Esophagus muscularis mucosa (tissue), 4 donors: Measurements from ENCODE around the gene PHACTR3. TPM values are rescaled to one million over a fixed set of nuclear protein-coding genes. Genes with fewer than 3 reads are reported as not detected.

Source experiments
- DNase-seq: peaks from one replicate; pipeline ENCODE4 v3.0.0-alpha.2; 2017; ENCODE audit errors: extremely low spot score
- H3K27ac ChIP-seq, 4 donors: fragments of 200-600 bp; sonication (generic); replicated peaks in 1 of 4; 1 replicate in 3 of 4; 2 replicates in 1 of 4; pipeline ENCODE4 v1.5.1; 2016 to 2019; ENCODE audit warnings: mild to moderate bottlenecking in 1 of 4
- H3K27me3 ChIP-seq, 4 donors: fragments of 200-600 bp; sonication (generic); one replicate each; pipeline versions ENCODE4 v1.5.1 to v1.6.0; 2016 to 2019
- H3K36me3 ChIP-seq, 4 donors: fragments of 200-600 bp; sonication (generic); one replicate each; pipeline ENCODE4 v1.5.1; 2016 to 2019
- H3K4me1 ChIP-seq, 4 donors: fragments of 200-600 bp; sonication (generic); one replicate each; pipeline ENCODE4 v1.5.1; 2016 to 2019
- H3K4me3 ChIP-seq, 4 donors: fragments of 200-600 bp; sonication (generic); 1 replicate in 2 of 4; 2 replicates in 2 of 4; pipeline ENCODE4 v1.5.1; 2016 to 2019; ENCODE audit warnings: mild to moderate bottlenecking in 4 of 4, moderate library complexity in 1 of 4
- H3K9me3 ChIP-seq, 4 donors: fragments of 200-600 bp; sonication (generic); 1 replicate in 3 of 4; 2 replicates in 1 of 4; pipeline ENCODE4 v1.5.1; 2016 to 2019
- CTCF ChIP-seq, 3 experiments: fragments of 200-600 bp in 2 of 3; fragments of 450-650 bp in 1 of 3; sonication (generic) in 2 of 3; IDR thresholded peaks; one replicate each; pipeline ENCODE4 v1.5.1; 2017 to 2019; ENCODE audit warnings: antibody characterized with exemption in 3 of 3, mild to moderate bottlenecking in 2 of 3, moderate library complexity in 1 of 3
- EP300 ChIP-seq: sonication (generic); formaldehyde crosslinking; IDR thresholded peaks from one replicate; pipeline ENCODE4 v1.6.1; 2017; ENCODE audit warnings: antibody characterized with exemption
- POLR2A ChIP-seq: fragments of 450-650 bp; IDR thresholded peaks from one replicate; pipeline ENCODE4 v1.6.1; 2017; ENCODE audit warnings: antibody characterized with exemption, moderate library complexity, mild to moderate bottlenecking, low read depth
- POLR2AphosphoS5 ChIP-seq, 2 donors: sonication (generic); formaldehyde crosslinking; IDR thresholded peaks; one replicate each; pipeline ENCODE4 v1.6.1; 2017; ENCODE audit warnings: antibody characterized with exemption in 2 of 2
- WGBS: methylation state at CpG from one replicate; pipeline ENCODE4 v1.1.5; 2018; 5-methylcytosine and 5-hydroxymethylcytosine counted together
- intact Hi-C: fragments of 100-400 bp; cut with DNase I; formaldehyde crosslinking; loops from one replicate; pipeline ENCODE4 v1.15.1; 2023
- total RNA-seq, 4 donors: library from RNA; depleted of rRNA; stranded (reverse); fragments of >200 nt; gene quantifications; one replicate each; pipeline versions ENCODE4 v1.1.0 to v1.2.1, GENCODE V29; 2016

Gene PHACTR3
- total RNA-seq, 4 donors from 2014 or later, result 0.17 to 0.86 (median 0.56) TPM

GRCh38 chr20:59777331-59777725, 173.0 kb downstream of the PHACTR3 start:
- no peak overlapping the region for H3K4me3 ChIP-seq
- no peaks in the 10 kb centered on the region for H3K36me3 ChIP-seq
- no peak overlapping the region for H3K27ac ChIP-seq
- peaks cover 0 to 15% (median 0%) of the 10 kb centered on the region in 4 donors for H3K27me3 ChIP-seq
- TF ChIP-seq EP300 (no peak), POLR2AphosphoS5 (IDR thresholded peaks at IDR 0.05) (no peak), CTCF (IDR thresholded peaks at IDR 0.05) (no peak), POLR2A (no peak)
- no peaks in the 10 kb centered on the region for H3K9me3 ChIP-seq
- peak; percentile 70 for DNase-seq
- H3K4me1 ChIP-seq, result no peaks in the 10 kb centered on the region
- 83% methylated on average over 3 of the region's 3 CpGs for WGBS
- intact Hi-C loops, result no loop called here

- Histone ChIP-seq H3K27ac (no peak overlapping the region), H3K36me3 (no peaks in the 10 kb centered on the region), H3K4me3 (no peak overlapping the region), H3K4me1 (no peaks in the 10 kb centered on the region), H3K27me3 (peaks cover 0 to 18% (median 0%) of the 10 kb centered on the region in 4 donors), H3K9me3 (no peaks in the 10 kb centered on the region)
- WGBS, result 83% methylated on average over 19 of the region's 19 CpGs
- TF ChIP-seq POLR2A (no peak), CTCF (IDR thresholded peaks at IDR 0.05) (no peak), POLR2AphosphoS5 (IDR thresholded peaks at IDR 0.05) (no peak), EP300 (no peak)
- intact Hi-C loops, result no loop called here
- peak; percentile 91 for DNase-seq
Observed at GRCh38 chr20:59777814-59778575, 173.7 kb downstream of the PHACTR3 start.

- 82% methylated on average over 11 of the region's 12 CpGs for WGBS
- no peaks in the 10 kb centered on the region for H3K4me1 ChIP-seq
- intact Hi-C loops, result no loop called here
- H3K36me3 ChIP-seq, result no peaks in the 10 kb centered on the region
- H3K27ac ChIP-seq, result no peak overlapping the region
- DNase-seq, result peak; percentile 83
- no peaks in the 10 kb centered on the region for H3K9me3 ChIP-seq
- TF ChIP-seq EP300 (no peak), POLR2A (no peak), CTCF (IDR thresholded peaks at IDR 0.05) (no peak), POLR2AphosphoS5 (IDR thresholded peaks at IDR 0.05) (no peak)
- H3K27me3 ChIP-seq, result peaks cover 0 to 17% (median 0%) of the 10 kb centered on the region in 4 donors
- no peak overlapping the region for H3K4me3 ChIP-seq
Observed at GRCh38 chr20:59778615-59779200, 174.4 kb downstream of the PHACTR3 start.

GRCh38 chr20:59779656-59780380, 175.5 kb downstream of the PHACTR3 start:
- WGBS, result 88% methylated on average over 10 of the region's 10 CpGs
- no peak for TF ChIP-seq POLR2AphosphoS5 (IDR thresholded peaks at IDR 0.05)
- no peak for TF ChIP-seq POLR2A
- TF ChIP-seq EP300, result no peak
- TF ChIP-seq CTCF (IDR thresholded peaks at IDR 0.05), result no peak
- peak; percentile 91 for DNase-seq
- no peaks in the 10 kb centered on the region for H3K9me3 ChIP-seq
- H3K4me3 ChIP-seq, result no peak overlapping the region
- H3K4me1 ChIP-seq, result no peaks in the 10 kb centered on the region
- intact Hi-C loops, result loop anchor here (5.0 kb wide), 1 partner anchor 67 kb away; no protein-coding TSS in a partner anchor
- H3K27me3 ChIP-seq, result peaks cover 0 to 17% (median 0%) of the 10 kb centered on the region in 4 donors
- H3K36me3 ChIP-seq, result no peaks in the 10 kb centered on the region
- no peak overlapping the region for H3K27ac ChIP-seq
